ENCODE results near the gene STMND1. TPM values are rescaled to one million over a fixed set of nuclear protein-coding genes. Genes with fewer than 3 reads are reported as not detected.
A peak's percentile ranks its signal among the peaks of the same experiment; 100 is the strongest.

STMND1 gene
- total RNA-seq, 2 donors from 2014 or later, result 0.26 TPM; not detected in 1

DNA sequence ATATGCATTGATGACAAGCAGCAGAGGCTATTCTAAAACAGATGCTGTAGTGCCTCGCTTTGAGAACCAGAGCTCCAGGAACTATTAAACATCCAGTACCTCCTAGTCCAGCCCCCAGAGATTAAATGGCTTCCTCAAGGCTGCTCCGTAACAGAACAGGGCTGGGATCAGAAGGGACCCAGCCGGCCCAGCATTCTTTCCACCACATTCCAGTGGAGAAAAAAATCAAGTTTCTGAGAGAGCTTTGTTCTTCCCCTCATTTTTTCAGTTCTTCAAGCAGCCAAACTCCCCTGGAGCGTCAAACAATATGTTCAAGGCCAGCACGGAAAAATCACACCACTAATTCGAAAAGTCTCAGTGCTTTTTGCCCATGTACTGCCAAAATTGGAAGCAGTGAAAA is 5.8 kb upstream of the STMND1 start:
- TF ChIP-seq CTCF (IDR thresholded peaks at IDR 0.05), result no peak
- no peak for TF ChIP-seq POLR2A (IDR thresholded peaks at IDR 0.05)
- H3K9me3 ChIP-seq, result no peaks in the 10 kb centered on the region
- 8 to 22% methylated on average over 6 of the region's 6 CpGs for WGBS, 2 donors
- peak; percentile 71 for ATAC-seq
- peak overlapping the region; percentile 58 to 83 (median 76) for H3K27ac ChIP-seq
- no peaks in the 10 kb centered on the region for H3K36me3 ChIP-seq (replicated peaks in 1 of 2; ENCODE audit: insufficient read depth in 1 of 2, low read depth in 2 of 2)
- peaks cover 51% of the 10 kb centered on the region for H3K4me1 ChIP-seq
- H3K27me3 ChIP-seq, result no peaks in the 10 kb centered on the region
- H3K4me3 ChIP-seq, result no peak overlapping the region
- DNase-seq, result peak; percentile 36 to 53 (median 40)
- intact Hi-C loops (cut with DNase I), result no loop called here

DNA sequence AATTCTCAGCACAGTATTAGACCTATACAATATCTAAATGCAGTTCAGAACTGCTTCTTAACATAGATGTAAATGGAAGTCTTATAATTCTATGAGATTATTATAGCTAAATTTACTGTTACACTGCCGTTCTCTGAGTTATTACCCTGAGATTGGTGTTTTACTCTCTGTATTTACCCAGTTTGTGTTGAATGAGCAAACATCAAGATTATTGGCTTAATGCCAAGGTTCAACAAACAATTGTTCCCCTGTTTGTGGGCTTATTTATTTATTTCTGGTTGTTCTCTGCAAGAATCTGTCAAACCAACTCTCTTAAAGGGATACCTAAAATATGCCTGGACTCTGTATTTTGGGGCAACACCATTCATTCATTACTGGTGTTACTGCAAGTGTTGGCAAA is 5.2 kb upstream of the STMND1 start:
- Histone ChIP-seq H3K36me3 (replicated peaks in 1 of 2; ENCODE audit: insufficient read depth in 1 of 2, low read depth in 2 of 2) (no peaks in the 10 kb centered on the region), H3K4me1 (peaks cover 55% of the 10 kb centered on the region), H3K27ac (peak overlapping the region; percentile 58 to 83 (median 76)), H3K27me3 (no peaks in the 10 kb centered on the region), H3K4me3 (no peak overlapping the region), H3K9me3 (no peaks in the 10 kb centered on the region)
- no peak for DNase-seq
- 9 to 14% methylated on average over 1 of the region's 1 CpG for WGBS, 2 donors
- peak; percentile 65 for ATAC-seq
- intact Hi-C loops (cut with DNase I), result no loop called here
- no peak for TF ChIP-seq POLR2A (IDR thresholded peaks at IDR 0.05)
- TF ChIP-seq CTCF (IDR thresholded peaks at IDR 0.05), result no peak

GRCh38 chr6:17097982-17098381 is 3.9 kb upstream of the STMND1 start:
- WGBS, 2 donors, result 55 to 61% methylated on average over 3 of the region's 3 CpGs
- no peaks in the 10 kb centered on the region for H3K27me3 ChIP-seq
- ATAC-seq, result no peak

GRCh38 chr6:17098538-17098937 is 3.3 kb upstream of the STMND1 start:
- H3K4me1 ChIP-seq, result peaks cover 63% of the 10 kb centered on the region
- intact Hi-C loops (cut with DNase I), result no loop called here
- DNase-seq (peak in 2 of 4 donors; percentile 17 to 19), ATAC-seq (no peak)
- H3K27ac ChIP-seq, result peak overlapping the region in 2 of 4 donors; percentile 15 to 83
- TF ChIP-seq POLR2A (IDR thresholded peaks at IDR 0.05), result no peak
- TF ChIP-seq CTCF (IDR thresholded peaks at IDR 0.05), result no peak
- H3K4me3 ChIP-seq, result no peak overlapping the region
- H3K27me3 ChIP-seq, result no peaks in the 10 kb centered on the region
- H3K36me3 ChIP-seq (replicated peaks in 1 of 2; ENCODE audit: insufficient read depth in 1 of 2, low read depth in 2 of 2), result no peaks in the 10 kb centered on the region
- 55 to 57% methylated on average over 4 of the region's 4 CpGs for WGBS, 2 donors
- H3K9me3 ChIP-seq, result no peaks in the 10 kb centered on the region

More at GRCh38 chr6:17097982-17098381, 3.9 kb upstream of the STMND1 start:
- Histone ChIP-seq H3K4me1 (peaks cover 59% of the 10 kb centered on the region), H3K4me3 (no peak overlapping the region), H3K36me3 (replicated peaks in 1 of 2; ENCODE audit: insufficient read depth in 1 of 2, low read depth in 2 of 2) (no peaks in the 10 kb centered on the region), H3K27ac (peak overlapping the region in 1 of 4 donors; percentile 83), H3K9me3 (no peaks in the 10 kb centered on the region)
- TF ChIP-seq CTCF (IDR thresholded peaks at IDR 0.05), result no peak
- TF ChIP-seq POLR2A (IDR thresholded peaks at IDR 0.05), result no peak
- intact Hi-C loops (cut with DNase I), result no loop called here
- DNase-seq, result no peak

DNA sequence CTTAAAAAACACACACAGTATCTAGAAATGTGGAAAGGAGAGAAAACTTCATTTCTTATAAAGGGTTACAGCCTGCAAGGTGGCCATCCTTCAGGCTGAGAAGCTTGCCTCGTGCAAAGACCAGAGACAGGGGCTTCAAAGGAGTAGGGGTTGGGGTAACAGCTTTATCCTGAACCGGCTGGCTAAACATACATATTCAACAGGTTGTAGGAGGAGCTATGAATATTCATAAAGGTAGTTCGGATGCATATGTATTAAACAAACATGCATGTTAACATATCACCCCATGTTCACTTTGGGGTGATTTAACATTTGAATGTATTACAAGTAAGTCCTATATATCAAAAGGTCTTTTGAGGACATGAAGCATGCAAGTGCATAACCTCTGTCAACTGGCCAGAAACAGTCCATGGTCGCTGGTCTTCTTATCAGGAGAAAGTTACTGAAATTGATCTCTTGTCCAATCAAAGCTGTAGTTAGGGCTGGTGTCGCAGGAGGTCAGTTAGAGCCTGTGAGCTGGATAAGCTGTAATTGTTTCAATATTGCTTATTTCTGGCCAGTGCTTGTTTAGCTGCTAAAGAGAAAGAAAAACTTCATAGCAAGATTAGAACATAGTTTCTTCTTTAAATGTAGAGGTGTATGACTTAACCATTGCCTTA is 2.3 kb upstream of the STMND1 start:
- WGBS, 2 donors, result 15 to 17% methylated on average over 5 of the region's 5 CpGs
- Histone ChIP-seq H3K27me3 (no peaks in the 10 kb centered on the region), H3K36me3 (replicated peaks in 1 of 2; ENCODE audit: insufficient read depth in 1 of 2, low read depth in 2 of 2) (no peaks in the 10 kb centered on the region), H3K4me1 (peaks cover 63% of the 10 kb centered on the region), H3K4me3 (no peak overlapping the region), H3K27ac (peak overlapping the region in 3 of 4 donors; percentile 19 to 61 (median 52)), H3K9me3 (no peaks in the 10 kb centered on the region)
- ATAC-seq, result peak; percentile 47
- TF ChIP-seq POLR2A (IDR thresholded peaks at IDR 0.05) (no peak), CTCF (IDR thresholded peaks at IDR 0.05) (no peak)
- peak; percentile 44 to 75 (median 62) for DNase-seq
- intact Hi-C loops (cut with DNase I), result no loop called here
